Erythroblast (primary cell): Measurements from ENCODE around the gene RIC8B.

Source experiments
- GATA1 ChIP-seq: IDR thresholded peaks from 2 replicates; pipeline ENCODE4 v1.6.1; 2011; ENCODE audit warnings: low read depth, mild to moderate bottlenecking, control low read depth, low read length, moderate library complexity
- POLR2A ChIP-seq: IDR thresholded peaks from 2 replicates; pipeline ENCODE4 v1.6.1; 2011; ENCODE audit warnings: mild to moderate bottlenecking, low read length

- TF ChIP-seq POLR2A (no peak), GATA1 (no peak)
These were observed 104.3 kb downstream of the RIC8B start for GRCh38 chr12:106878804-106879203.
